GM23248 (cell line): ENCODE measurements around the gene ZNF624.
"Not testable (repeated sequence)": the region's sequence is repeated elsewhere in the genome, so short reads cannot be mapped to it uniquely, and the experiment has no call there.

Experiments
- EZH2 ChIP-seq: fragments of 200-600 bp; sonication (generic); IDR thresholded peaks from 2 replicates; pipeline ENCODE4 v1.6.1; 2018; ENCODE audit warnings: antibody characterized with exemption, mild to moderate bottlenecking; ENCODE audit not compliant: insufficient read depth, poor library complexity, severe bottlenecking
- EZH2phosphoT487 ChIP-seq: fragments of 200-600 bp; sonication (generic); IDR thresholded peaks from 2 replicates; pipeline ENCODE4 v1.6.1; 2018; ENCODE audit warnings: antibody characterized with exemption, moderate library complexity, mild to moderate bottlenecking, low read depth; ENCODE audit not compliant: insufficient read depth

DNA sequence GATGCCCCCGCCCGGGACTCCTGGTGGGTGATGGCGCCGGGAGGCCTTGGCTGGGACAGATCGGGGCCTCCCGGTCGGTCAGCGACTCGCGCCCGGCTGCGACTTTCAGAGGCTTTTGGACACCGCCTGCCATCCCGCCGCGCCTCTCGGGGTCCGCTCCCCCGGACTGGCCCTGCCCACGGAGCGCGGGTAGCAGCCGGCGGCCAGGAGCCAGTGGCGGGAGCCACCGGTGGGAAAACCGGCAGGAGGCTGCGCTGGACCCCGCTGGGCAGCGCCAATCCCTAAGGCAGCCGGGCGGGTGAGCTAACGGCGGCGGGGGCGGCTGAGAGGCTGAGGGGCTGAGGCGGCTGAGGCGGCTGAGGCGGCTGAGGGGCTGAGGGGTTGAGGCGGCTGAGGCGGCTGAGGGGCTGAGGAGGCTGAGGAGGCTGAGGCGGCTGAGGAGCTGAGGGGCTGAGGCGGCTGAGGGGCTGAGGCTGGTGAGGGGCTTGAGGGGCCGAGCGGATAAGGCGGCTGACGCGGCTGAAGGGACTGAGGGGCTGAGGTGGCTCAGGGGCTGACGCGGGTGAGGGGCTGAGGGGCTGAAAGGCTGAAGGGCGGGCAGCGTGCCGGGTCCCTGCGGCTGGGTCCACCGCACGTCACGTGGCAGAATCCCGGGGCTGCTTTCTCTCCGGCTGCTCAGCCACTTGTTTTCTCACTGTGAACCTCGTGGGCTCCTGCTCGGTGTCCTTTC, 13.4 kb upstream of the ZNF624 start:
- TF ChIP-seq EZH2phosphoT487, EZH2: not testable (repeated sequence)
